OCI-LY3 (cell line): Measurements from ENCODE around the gene ACTA2.

Experiments used
- H2AFZ ChIP-seq: fragments of 200-600, 300-600 bp; shearing (Covaris generic); 2 replicates; pipeline ENCODE4 v1.6.0; 2014; ENCODE audit warnings: antibody characterized with exemption, low read depth, low read length
- H3K27ac ChIP-seq: fragments of 200-600, 300-600 bp; sonication (generic); 2 replicates; pipeline ENCODE4 v1.5.1; 2014; ENCODE audit warnings: mild to moderate bottlenecking, low read length, moderate library complexity, mixed read lengths
- H3K27me3 ChIP-seq: fragments of 200-600, 300-600 bp; sonication (generic); 2 replicates; pipeline ENCODE4 v1.6.1; 2014; ENCODE audit warnings: low read depth, low read length, mixed read lengths
- H3K36me3 ChIP-seq: fragments of 200-600, 300-600 bp; sonication (generic); replicated peaks from 2 replicates; pipeline ENCODE3; 2014; ENCODE audit warnings: low read depth, low read length, mixed read lengths
- H3K4me1 ChIP-seq: fragments of 300-600, 200-600 bp; sonication (generic); 2 replicates; pipeline ENCODE4 v1.6.1; 2014; ENCODE audit warnings: low read length, mixed read lengths
- H3K4me2 ChIP-seq: fragments of 200-600, 300-600 bp; sonication (generic); 2 replicates; pipeline ENCODE4 v1.6.1; 2014; ENCODE audit warnings: low read length, mixed read lengths
- H3K4me3 ChIP-seq: fragments of 300-600, 200-600 bp; sonication (generic); 2 replicates; pipeline ENCODE4 v1.5.1; 2014; ENCODE audit warnings: antibody characterized with exemption, mild to moderate bottlenecking, low read length, moderate library complexity
- H3K79me2 ChIP-seq: fragments of 300-600, 200-600 bp; shearing (Covaris generic); 2 replicates; pipeline ENCODE4 v1.6.1; 2014; ENCODE audit warnings: mild to moderate bottlenecking, low read length, mixed read lengths
- H3K9ac ChIP-seq: fragments of 300-600, 200-600 bp; shearing (Covaris generic); 2 replicates; pipeline ENCODE4 v1.6.0; 2014; ENCODE audit warnings: mild to moderate bottlenecking, low read length, moderate library complexity
- H3K9me3 ChIP-seq: fragments of 200-600, 300-600 bp; shearing (Covaris generic); 2 replicates; pipeline ENCODE4 v1.6.1; 2014; ENCODE audit warnings: low read length, mixed read lengths; ENCODE audit not compliant: insufficient read depth
- H4K20me1 ChIP-seq: fragments of 200-600, 300-600 bp; sonication (generic); 2 replicates; pipeline ENCODE4 v1.6.1; 2016; ENCODE audit warnings: low read length, mixed read lengths; ENCODE audit not compliant: insufficient read depth
- EZH2phosphoT487 ChIP-seq: fragments of 200-600 bp; shearing (Covaris generic); IDR thresholded peaks from 2 replicates; pipeline ENCODE4 v1.6.1; 2018; ENCODE audit warnings: antibody characterized with exemption, mixed run types, low read depth
- TF ChIP-seq, protein P1 (sequence below): fragments of 200-600, 300-600 bp; sonication (generic); IDR thresholded peaks from 2 replicates; pipeline ENCODE4 v1.5.1; 2014; ENCODE audit warnings: antibody characterized with exemption, low read length, low read depth

ACTA2 gene

DNA sequence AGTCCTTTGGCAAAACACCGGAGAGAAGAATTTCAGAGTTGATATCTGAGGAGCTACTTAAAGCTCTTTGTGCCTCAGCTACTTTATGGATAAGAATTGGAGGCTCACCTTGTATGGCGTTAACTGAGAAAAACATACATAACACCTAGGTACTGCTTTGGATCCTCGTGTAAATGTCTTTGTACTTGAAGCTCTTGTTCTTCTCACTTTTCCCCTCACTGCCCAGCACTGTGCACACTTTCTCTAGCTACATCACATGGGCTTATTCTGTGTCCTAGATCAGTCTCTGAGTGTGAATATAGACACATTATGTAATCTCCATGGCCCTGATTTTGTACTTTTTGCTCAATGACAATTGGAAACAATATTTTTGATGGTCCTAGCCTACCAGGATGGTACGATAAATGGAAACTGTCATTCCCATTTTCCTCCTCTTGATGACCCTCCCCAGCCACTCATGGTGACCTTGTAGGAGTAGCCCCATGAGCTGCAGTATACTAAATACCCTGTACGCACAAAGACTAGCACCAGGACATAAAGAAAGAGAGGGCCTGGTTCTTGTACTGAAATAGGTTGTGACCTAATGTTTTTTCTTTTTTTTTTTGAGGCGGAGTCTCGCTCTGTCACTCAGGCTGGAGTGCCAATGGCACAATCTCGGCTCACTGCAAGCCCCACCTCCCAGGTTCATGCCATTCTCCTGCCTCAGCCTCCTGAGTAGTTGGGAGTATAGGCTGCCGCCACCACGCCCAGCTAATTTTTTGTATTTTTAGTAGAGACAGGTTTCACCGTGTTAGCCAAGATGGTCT, 50.4 kb downstream of the ACTA2 start:
- peaks cover 62% of the 10 kb centered on the region for H3K4me1 ChIP-seq
- H3K79me2 ChIP-seq = peaks cover 20% of the 10 kb centered on the region
- no peaks in the 10 kb centered on the region for H3K9me3 ChIP-seq
- H3K4me2 ChIP-seq = peak overlapping the region; percentile 68
- no peaks in the 10 kb centered on the region for H3K27me3 ChIP-seq
- H3K36me3 ChIP-seq = peaks cover 24% of the 10 kb centered on the region
- H3K4me3 ChIP-seq = peak overlapping the region; percentile 24
- H3K27ac ChIP-seq = peak overlapping the region; percentile 97
- peak overlapping the region; percentile 71; the same call in 1 of the 2 replicates for H3K9ac ChIP-seq
- no peak overlapping the region for H2AFZ ChIP-seq
- no peaks in the 10 kb centered on the region for H4K20me1 ChIP-seq
- no peak for TF ChIP-seq EZH2phosphoT487
- TF ChIP-seq, protein P1, sequence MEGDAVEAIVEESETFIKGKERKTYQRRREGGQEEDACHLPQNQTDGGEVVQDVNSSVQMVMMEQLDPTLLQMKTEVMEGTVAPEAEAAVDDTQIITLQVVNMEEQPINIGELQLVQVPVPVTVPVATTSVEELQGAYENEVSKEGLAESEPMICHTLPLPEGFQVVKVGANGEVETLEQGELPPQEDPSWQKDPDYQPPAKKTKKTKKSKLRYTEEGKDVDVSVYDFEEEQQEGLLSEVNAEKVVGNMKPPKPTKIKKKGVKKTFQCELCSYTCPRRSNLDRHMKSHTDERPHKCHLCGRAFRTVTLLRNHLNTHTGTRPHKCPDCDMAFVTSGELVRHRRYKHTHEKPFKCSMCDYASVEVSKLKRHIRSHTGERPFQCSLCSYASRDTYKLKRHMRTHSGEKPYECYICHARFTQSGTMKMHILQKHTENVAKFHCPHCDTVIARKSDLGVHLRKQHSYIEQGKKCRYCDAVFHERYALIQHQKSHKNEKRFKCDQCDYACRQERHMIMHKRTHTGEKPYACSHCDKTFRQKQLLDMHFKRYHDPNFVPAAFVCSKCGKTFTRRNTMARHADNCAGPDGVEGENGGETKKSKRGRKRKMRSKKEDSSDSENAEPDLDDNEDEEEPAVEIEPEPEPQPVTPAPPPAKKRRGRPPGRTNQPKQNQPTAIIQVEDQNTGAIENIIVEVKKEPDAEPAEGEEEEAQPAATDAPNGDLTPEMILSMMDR = no peak

DNA sequence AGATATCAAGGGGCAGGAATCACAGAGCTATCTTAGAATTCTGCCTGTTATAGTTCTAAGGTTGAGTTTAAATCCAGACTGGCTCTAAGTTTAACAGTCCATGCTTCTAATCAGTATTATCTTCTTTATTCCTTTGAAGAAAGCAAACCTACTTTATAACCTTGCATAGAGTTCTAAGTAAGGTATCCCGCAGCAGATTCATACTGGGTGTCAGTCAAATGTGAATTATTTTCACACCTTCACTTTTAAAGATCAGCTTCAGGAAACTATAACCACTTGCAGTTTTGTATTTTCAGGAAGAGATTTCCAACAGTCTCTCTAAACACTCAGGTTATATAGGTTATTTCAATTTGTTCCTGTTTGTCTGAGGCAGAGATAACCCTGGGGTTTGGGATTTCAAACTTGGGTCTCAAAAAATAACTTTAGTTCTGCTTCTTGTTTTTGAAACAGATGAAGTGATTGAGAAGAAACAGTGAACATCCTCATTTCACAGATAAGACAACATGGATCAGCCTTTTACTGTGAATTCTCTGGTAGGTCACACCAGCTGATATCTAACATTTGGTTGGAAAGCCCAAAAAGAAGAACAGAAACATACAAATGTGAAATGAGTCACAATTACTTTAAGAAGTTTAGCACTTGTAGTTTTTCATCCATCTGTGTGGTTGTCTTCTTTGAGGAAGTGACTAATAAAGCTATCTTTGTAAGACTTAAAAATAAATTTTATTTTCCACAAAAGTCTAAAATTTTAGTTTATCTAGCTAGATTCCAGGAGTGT, 51.2 kb downstream of the ACTA2 start:
- Histone ChIP-seq H4K20me1 (no peaks in the 10 kb centered on the region), H3K36me3 (peaks cover 24% of the 10 kb centered on the region), H3K4me3 (peak overlapping the region; percentile 32), H3K79me2 (peaks cover 22% of the 10 kb centered on the region), H3K27ac (peak overlapping the region; percentile 97), H3K9ac (peak overlapping the region; percentile 71), H2AFZ (no peak overlapping the region), H3K4me1 (peaks cover 63% of the 10 kb centered on the region), H3K9me3 (no peaks in the 10 kb centered on the region), H3K4me2 (peak overlapping the region; percentile 68), H3K27me3 (no peaks in the 10 kb centered on the region)
- no peak for TF ChIP-seq EZH2phosphoT487
- TF ChIP-seq, protein P1 = no peak

DNA sequence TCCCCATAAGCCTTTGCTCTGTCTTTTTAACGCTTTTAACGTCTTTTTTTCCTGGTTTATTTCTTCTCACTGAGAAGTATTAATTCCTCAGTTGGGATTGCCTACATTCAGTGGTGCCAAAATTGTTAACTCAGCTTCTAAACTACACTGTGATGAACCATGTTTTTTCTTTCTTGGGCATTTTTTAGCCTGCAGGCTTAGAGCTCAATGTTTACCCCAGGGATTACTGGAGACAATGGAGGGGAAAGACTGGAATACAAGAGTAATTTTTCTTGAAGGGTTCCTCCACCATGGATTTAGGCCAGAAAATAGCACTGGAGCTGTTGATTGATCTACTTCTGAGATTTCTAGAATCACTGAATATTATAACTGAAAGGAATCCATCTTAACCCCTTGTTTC, 52.7 kb downstream of the ACTA2 start:
- TF ChIP-seq, protein P1 = no peak
- TF ChIP-seq EZH2phosphoT487 = no peak

GRCh38 chr10:88898727-88899126, 53.8 kb downstream of the ACTA2 start:
- H3K27ac ChIP-seq = peak overlapping the region; percentile 60
- H3K27me3 ChIP-seq = no peaks in the 10 kb centered on the region
- peaks cover 63% of the 10 kb centered on the region for H3K4me1 ChIP-seq
- peaks cover 12% of the 10 kb centered on the region for H3K36me3 ChIP-seq
- no peaks in the 10 kb centered on the region for H3K9me3 ChIP-seq
- peaks cover 24% of the 10 kb centered on the region for H3K79me2 ChIP-seq
- TF ChIP-seq, protein P1 = no peak
- no peak for TF ChIP-seq EZH2phosphoT487
- no peaks in the 10 kb centered on the region for H4K20me1 ChIP-seq
- peak overlapping the region; percentile 86 for H3K4me2 ChIP-seq
- peak overlapping the region; percentile 58 for H3K4me3 ChIP-seq
- H2AFZ ChIP-seq = peak overlapping the region; percentile 7; the same call in 1 of the 2 replicates
- H3K9ac ChIP-seq = peak overlapping the region; percentile 50

More for the DNA sequence above, 52.7 kb downstream of the ACTA2 start:
- Histone ChIP-seq H3K4me2 (peak overlapping the region; percentile 63; the same call in 1 of the 2 replicates), H3K36me3 (peaks cover 21% of the 10 kb centered on the region), H3K4me3 (no peak overlapping the region), H3K4me1 (peaks cover 63% of the 10 kb centered on the region), H3K9me3 (no peaks in the 10 kb centered on the region), H3K27ac (peak overlapping the region; percentile 97), H4K20me1 (no peaks in the 10 kb centered on the region), H3K79me2 (peaks cover 24% of the 10 kb centered on the region), H2AFZ (no peak overlapping the region), H3K9ac (no peak overlapping the region), H3K27me3 (no peaks in the 10 kb centered on the region)
